HEK293T (cell line): Measurements from ENCODE around the gene BLOC1S3.

Experiments used
- ARNT ChIP-seq: fragments of 450-650 bp; IDR thresholded peaks from 2 replicates; pipeline ENCODE4 v1.6.1; 2017; ENCODE audit warnings: mild to moderate bottlenecking
- CTBP1 ChIP-seq: fragments of 450-650 bp; IDR thresholded peaks from 2 replicates; pipeline ENCODE4 v1.6.1; 2016; ENCODE audit warnings: borderline replicate concordance
- FOXA1 ChIP-seq: fragments of 450-650 bp; IDR thresholded peaks from 2 replicates; pipeline ENCODE4 v1.6.1; 2016; ENCODE audit warnings: mild to moderate bottlenecking
- LEF1 ChIP-seq: fragments of 450-650 bp; IDR thresholded peaks from 2 replicates; pipeline ENCODE4 v1.6.1; 2017; ENCODE audit warnings: mild to moderate bottlenecking, borderline replicate concordance
- PKNOX1 ChIP-seq: fragments of 450-650 bp; IDR thresholded peaks from 2 replicates; pipeline ENCODE4 v1.6.1; 2016
- SP1 ChIP-seq: fragments of 450-650 bp; IDR thresholded peaks from 2 replicates; pipeline ENCODE4 v1.6.1; 2017
- TARDBP ChIP-seq: fragments of 450-650 bp; IDR thresholded peaks from 2 replicates; pipeline ENCODE4 v1.6.1; 2016
- ZNF384 ChIP-seq: fragments of 450-650 bp; IDR thresholded peaks from 2 replicates; pipeline ENCODE4 v1.6.1; 2016

GRCh38 chr19:45144431-45145269 lies 33.9 kb upstream of the BLOC1S3 start:
- no peak for TF ChIP-seq TARDBP
- TF ChIP-seq SP1, result no peak
- no peak for TF ChIP-seq FOXA1
- no peak for TF ChIP-seq LEF1
- no peak for TF ChIP-seq CTBP1
- TF ChIP-seq ARNT, result no peak
- TF ChIP-seq ZNF384, result no peak
- no peak for TF ChIP-seq PKNOX1
